IMR-90 (cell line): ENCODE measurements around the gene TUB. TPM values are rescaled to one million over a fixed set of nuclear protein-coding genes. Genes with fewer than 3 reads are reported as not detected.

Experiments used
- ATAC-seq: fragments of 200-7000 bp; cut with Tn5 transposase; 2 replicates; pipeline ENCODE4 v1.9.1; 2020; ENCODE audit warnings: low read depth, mild to moderate bottlenecking, moderate library complexity
- BruUV-seq: library from RNA; stranded (reverse); fragments of 400-500 nt; replicated peaks from 2 replicates; lab custom pipeline; 2021; lab: Mats Ljungman, UMichigan
- CTCF ChIA-PET: fragments of 300-600 bp; formaldehyde crosslinking; extraction: SDS; loops from one replicate; lab custom pipeline; 2021; ENCODE audit warnings: antibody characterized with exemption; lab: Yijun Ruan, JAX
- POLR2A ChIA-PET: fragments of 300-600 bp; sonication (Branson Sonifier 250); formaldehyde crosslinking; loops from one replicate; lab custom pipeline; 2022; ENCODE audit warnings: antibody characterized with exemption; ENCODE audit not compliant: unreplicated experiment; lab: Charles Lee
- DNase-seq: peaks from one replicate; pipeline ENCODE4 v3.0.0; 2013
- H2AFZ ChIP-seq: replicated peaks from 2 replicates; pipeline ENCODE3; 2013; ENCODE audit warnings: low read length, mild to moderate bottlenecking; ENCODE audit not compliant: poor library complexity
- H2AK5ac ChIP-seq: 2 replicates; pipeline ENCODE4 v1.6.1; 2013; ENCODE audit warnings: low read depth, low read length, inconsistent platforms
- H2AK9ac ChIP-seq: replicated peaks from 2 replicates; pipeline ENCODE3; 2013; ENCODE audit warnings: mild to moderate bottlenecking, low read depth, low read length, moderate library complexity; ENCODE audit not compliant: poor library complexity
- H2BK120ac ChIP-seq: 2 replicates; pipeline ENCODE4 v1.6.1; 2013; ENCODE audit warnings: low read depth, low read length, inconsistent platforms
- H2BK15ac ChIP-seq: 3 replicates; pipeline ENCODE4 v1.6.1; 2013; ENCODE audit warnings: low read depth, low read length, inconsistent platforms
- H2BK20ac ChIP-seq: 2 replicates; pipeline ENCODE4 v1.6.1; 2013; ENCODE audit warnings: low read depth, mild to moderate bottlenecking, inconsistent platforms, low read length, moderate library complexity
- H2BK5ac ChIP-seq: 2 replicates; pipeline ENCODE4 v1.6.1; 2013; ENCODE audit warnings: mild to moderate bottlenecking, low read depth, low read length, inconsistent platforms; ENCODE audit not compliant: poor library complexity, severe bottlenecking
- H3K14ac ChIP-seq: replicated peaks from 2 replicates; pipeline ENCODE4 v1.6.1; 2013; ENCODE audit warnings: low read depth, low read length, inconsistent platforms
- H3K18ac ChIP-seq: 2 replicates; pipeline ENCODE4 v1.6.1; 2013; ENCODE audit warnings: low read depth, low read length, control low read depth
- H3K23ac ChIP-seq: 2 replicates; pipeline ENCODE4 v1.6.1; 2013; ENCODE audit warnings: low read depth, low read length, inconsistent platforms
- H3K27ac ChIP-seq: 2 replicates; pipeline ENCODE4 v1.5.1; 2013; ENCODE audit warnings: mild to moderate bottlenecking, control low read depth, low read length; ENCODE audit not compliant: insufficient read depth
- H3K27me3 ChIP-seq: 2 replicates; pipeline ENCODE4 v1.6.1; 2013; ENCODE audit warnings: low read length; ENCODE audit not compliant: control insufficient read depth, insufficient read depth
- H3K36me3 ChIP-seq: 2 replicates; pipeline ENCODE4 v1.6.1; 2013; ENCODE audit warnings: low read length, mixed read lengths; ENCODE audit not compliant: control insufficient read depth, insufficient read depth
- H3K4ac ChIP-seq: 2 replicates; pipeline ENCODE4 v1.6.1; 2013; ENCODE audit warnings: low read depth, low read length, inconsistent platforms
- H3K4me1 ChIP-seq: 2 replicates; pipeline ENCODE4 v1.6.1; 2013; ENCODE audit warnings: low read length, mixed read lengths; ENCODE audit not compliant: control insufficient read depth, insufficient read depth
- H3K4me2 ChIP-seq: 2 replicates; pipeline ENCODE4 v1.6.1; 2013; ENCODE audit warnings: low read depth, mild to moderate bottlenecking, control low read depth, low read length, moderate library complexity
- H3K4me3 ChIP-seq: 2 replicates; pipeline ENCODE4 v1.5.1; 2013; ENCODE audit warnings: low read depth, mild to moderate bottlenecking, control low read depth, low read length, moderate library complexity; ENCODE audit not compliant: insufficient read depth
- H3K56ac ChIP-seq: 2 replicates; pipeline ENCODE4 v1.6.1; 2013; ENCODE audit warnings: low read length, inconsistent platforms; ENCODE audit not compliant: insufficient read depth; ENCODE audit errors: extremely low read depth
- H3K79me1 ChIP-seq, 2 experiments: 2 replicates each; pipeline ENCODE4 v1.6.1; 2013; ENCODE audit warnings: low read length in 2 of 2, inconsistent platforms in 1 of 2, low read depth in 1 of 2
- H3K9ac ChIP-seq: 2 replicates; pipeline ENCODE4 v1.6.1; 2013; ENCODE audit warnings: low read depth, low read length, control low read depth
- H3K9me1 ChIP-seq: 2 replicates; pipeline ENCODE4 v1.6.1; 2013; ENCODE audit warnings: low read length, inconsistent platforms; ENCODE audit not compliant: insufficient read depth
- H3K9me3 ChIP-seq: 2 replicates; pipeline ENCODE4 v1.6.1; 2013; ENCODE audit warnings: low read length; ENCODE audit not compliant: control insufficient read depth, insufficient read depth
- H4K20me1 ChIP-seq: 2 replicates; pipeline ENCODE4 v1.6.1; 2013; ENCODE audit warnings: low read length, inconsistent platforms; ENCODE audit not compliant: insufficient read depth
- H4K5ac ChIP-seq: 2 replicates; pipeline ENCODE4 v1.6.1; 2013; ENCODE audit warnings: mild to moderate bottlenecking, low read depth, low read length, control low read depth
- H4K8ac ChIP-seq, 2 experiments: 2 replicates each; pipeline ENCODE4 v1.6.1; 2013; ENCODE audit warnings: low read depth in 2 of 2, low read length in 2 of 2, control low read depth in 1 of 2, inconsistent platforms in 1 of 2
- H4K91ac ChIP-seq: 2 replicates; pipeline ENCODE4 v1.6.1; 2013; ENCODE audit warnings: low read depth, low read length, inconsistent platforms; ENCODE audit not compliant: insufficient read depth
- BHLHE40 ChIP-seq: fragments of 150-350 bp; IDR thresholded peaks from 2 replicates; pipeline ENCODE4 v1.6.1; 2016; ENCODE audit warnings: mild to moderate bottlenecking, low read depth, low read length
- CEBPB ChIP-seq: IDR thresholded peaks from 2 replicates; pipeline ENCODE4 v1.6.1; 2012; ENCODE audit warnings: low read depth, low read length, improper control_type of control experiment
- CHD1 ChIP-seq: IDR thresholded peaks from 2 replicates; pipeline ENCODE4 v1.6.1; 2012; ENCODE audit warnings: low read depth, low read length, improper control_type of control experiment
- MAFK ChIP-seq: IDR thresholded peaks from 2 replicates; pipeline ENCODE4 v1.6.1; 2012; ENCODE audit warnings: low read depth, low read length, improper control_type of control experiment
- MAZ ChIP-seq: IDR thresholded peaks from 2 replicates; pipeline ENCODE4 v1.6.1; 2012; ENCODE audit warnings: low read depth, mild to moderate bottlenecking, low read length, improper control_type of control experiment, moderate library complexity, borderline replicate concordance
- MXI1 ChIP-seq: IDR thresholded peaks from 2 replicates; pipeline ENCODE4 v1.6.1; 2012; ENCODE audit warnings: low read depth, mild to moderate bottlenecking, low read length, moderate library complexity, borderline replicate concordance
- NFE2L2 ChIP-seq: fragments of 150-350 bp; IDR thresholded peaks from 2 replicates; pipeline ENCODE4 v1.6.1; 2016; ENCODE audit warnings: low read depth, mild to moderate bottlenecking, low read length
- RAD21 ChIP-seq: IDR thresholded peaks from 2 replicates; pipeline ENCODE4 v1.6.1; 2012; ENCODE audit warnings: low read length, improper control_type of control experiment
- RCOR1 ChIP-seq: IDR thresholded peaks from 2 replicates; pipeline ENCODE4 v1.6.1; 2012; ENCODE audit warnings: mild to moderate bottlenecking, low read length, improper control_type of control experiment; ENCODE audit not compliant: insufficient replicate concordance
- RFX5 ChIP-seq: IDR thresholded peaks from 2 replicates; pipeline ENCODE4 v1.8.0; 2012; ENCODE audit warnings: low read depth, mild to moderate bottlenecking, low read length, moderate library complexity
- SMC3 ChIP-seq: fragments of 150-350 bp; IDR thresholded peaks from 2 replicates; pipeline ENCODE4 v1.6.1; 2016; ENCODE audit warnings: low read depth, mild to moderate bottlenecking, antibody characterized with exemption, low read length, moderate library complexity
- WGBS, 2 experiments: methylation state at CpG; one replicate each; pipeline versions ENCODE4 v1.1.5 to v1.1.7; 2013; ENCODE audit warnings: missing lambda C conversion rate in 2 of 2; ENCODE audit not compliant: insufficient read length in 1 of 2; ENCODE audit errors: extremely low coverage in 2 of 2; 5-methylcytosine and 5-hydroxymethylcytosine counted together
- dilution Hi-C: fragments of 300-500 bp; cut with HindIII; formaldehyde crosslinking; loops from one replicate; pipeline ENCODE4 v1.14.3; 2018; ENCODE audit warnings: low sequenced_read_pairs; ENCODE audit not compliant: unreplicated experiment
- in situ Hi-C: fragments of 300-500 bp; cut with MboI; formaldehyde crosslinking; loops from 3 replicates; pipeline ENCODE4 v1.14.3; 2019; ENCODE audit warnings: low sequenced_read_pairs, inconsistent platforms, mixed read lengths
- intact Hi-C: fragments of 100-400 bp; cut with micrococcal nuclease; formaldehyde crosslinking; loops from 2 replicates; pipeline ENCODE4 v1.10.0; 2022
- polyA plus RNA-seq, 3 experiments: library from polyadenylated mRNA; depleted of rRNA; stranded (reverse); fragments of >200 nt; gene quantifications; 2 replicates each; pipeline ENCODE4 v1.2.3, GENCODE V29; 2012; ENCODE audit warnings: low replicate concordance in 1 of 3
- total RNA-seq: library from RNA; depleted of rRNA; stranded (reverse); fragments of >200 nt; gene quantifications from 2 replicates; pipeline ENCODE4 v1.2.3, GENCODE V29; 2012
- TF ChIP-seq, protein P1 (sequence below): fragments of 150-350 bp; IDR thresholded peaks from 2 replicates; pipeline ENCODE4 v1.6.1; 2016; ENCODE audit warnings: low read depth, mild to moderate bottlenecking, low read length, moderate library complexity, borderline replicate concordance

TUB gene
- total and polyA plus RNA-seq, 2 of the 4 experiments (the other 2 are of a cell fraction): 11.8 to 12.9 TPM

DNA sequence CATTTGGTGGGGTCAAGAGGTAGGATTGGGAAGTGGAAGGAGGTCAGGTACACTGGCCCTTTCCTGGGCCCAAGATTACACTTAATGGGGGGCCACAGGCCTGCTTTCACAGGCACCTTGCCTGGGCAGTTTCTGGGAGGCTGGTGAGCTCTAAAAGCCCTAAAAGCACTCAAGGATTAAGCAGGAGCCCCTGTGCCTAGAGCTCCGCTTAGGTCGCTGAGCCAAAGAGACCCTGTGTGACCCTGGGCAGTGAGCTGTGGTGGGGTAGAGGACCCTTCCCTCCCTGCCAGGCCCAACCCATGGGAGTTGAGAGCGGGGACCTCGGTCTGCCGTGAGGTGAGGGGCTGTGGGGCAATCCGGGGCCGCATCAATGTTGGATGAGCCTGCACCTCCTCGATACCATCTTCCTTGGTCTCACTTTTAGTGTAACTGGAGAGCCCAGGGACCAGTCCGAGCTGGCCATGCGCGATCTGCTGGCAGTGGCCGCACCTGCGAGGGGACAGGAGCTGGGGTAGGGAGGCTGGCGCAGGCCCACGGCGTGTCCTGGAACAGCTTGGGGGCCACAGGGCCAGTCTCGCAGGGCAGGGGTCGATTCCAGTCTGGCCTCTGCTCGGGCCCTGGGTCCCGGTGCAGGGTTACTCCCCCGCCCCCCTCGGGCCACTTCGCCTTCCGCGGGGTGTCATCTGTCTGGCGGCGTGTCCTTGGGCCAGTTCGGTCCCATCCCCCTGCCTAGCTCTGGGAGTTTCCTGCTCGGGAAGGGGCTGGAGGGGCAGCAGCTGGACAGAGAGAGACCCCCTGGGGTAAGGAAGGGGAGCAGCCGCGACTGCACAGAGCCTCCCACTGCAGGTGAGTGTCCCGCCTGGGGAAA, 49.5 kb upstream of the TUB start:
- BruUV-seq: no TSS peak
- Histone ChIP-seq H3K23ac (no peak overlapping the region), H3K27me3 (no peaks in the 10 kb centered on the region; the same call in 1 of the 2 replicates), H3K4ac (no peak overlapping the region), H3K9me3 (no peaks in the 10 kb centered on the region), H3K4me1 (0 out of 2 replicates have a peak, but pooled peaks cover 1% of the 10 kb centered on the region), H2AK5ac (no peak overlapping the region), H2AK9ac (no peak overlapping the region), H3K9me1 (no peaks in the 10 kb centered on the region), H3K14ac (no peak overlapping the region), H3K79me1 (no peaks in the 10 kb centered on the region), H2BK5ac (no peak overlapping the region), H4K5ac (no peak overlapping the region), H3K18ac (no peak overlapping the region), H4K8ac (no peak overlapping the region), H3K56ac (no peak overlapping the region), H3K27ac (no peak overlapping the region), H2BK120ac (no peak overlapping the region), H3K4me3 (no peak overlapping the region), H3K9ac (no peak overlapping the region), H2BK20ac (no peak overlapping the region), H3K36me3 (no peaks in the 10 kb centered on the region), H2BK15ac (no peak overlapping the region), H2AFZ (no peak overlapping the region), H4K91ac (no peak overlapping the region), H3K4me2 (no peak overlapping the region), H4K20me1 (no peaks in the 10 kb centered on the region)
- intact Hi-C loops: no loop called here
- ATAC-seq: no peak
- dilution Hi-C loops: no loop called here
- CTCF ChIA-PET: no interaction called here
- no peak for DNase-seq
- in situ Hi-C loops: loop anchor here (10.0 kb wide), 1 partner anchor 63 kb away; no protein-coding TSS in a partner anchor
- TF ChIP-seq MAFK: no peak
- no peak for TF ChIP-seq NFE2L2
- TF ChIP-seq, protein P1, sequence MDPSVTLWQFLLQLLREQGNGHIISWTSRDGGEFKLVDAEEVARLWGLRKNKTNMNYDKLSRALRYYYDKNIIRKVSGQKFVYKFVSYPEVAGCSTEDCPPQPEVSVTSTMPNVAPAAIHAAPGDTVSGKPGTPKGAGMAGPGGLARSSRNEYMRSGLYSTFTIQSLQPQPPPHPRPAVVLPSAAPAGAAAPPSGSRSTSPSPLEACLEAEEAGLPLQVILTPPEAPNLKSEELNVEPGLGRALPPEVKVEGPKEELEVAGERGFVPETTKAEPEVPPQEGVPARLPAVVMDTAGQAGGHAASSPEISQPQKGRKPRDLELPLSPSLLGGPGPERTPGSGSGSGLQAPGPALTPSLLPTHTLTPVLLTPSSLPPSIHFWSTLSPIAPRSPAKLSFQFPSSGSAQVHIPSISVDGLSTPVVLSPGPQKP: no peak
- no peak for TF ChIP-seq SMC3
- no peak for TF ChIP-seq RCOR1
- no peak for TF ChIP-seq MAZ
- TF ChIP-seq CEBPB: no peak
- TF ChIP-seq RFX5: no peak
- TF ChIP-seq CHD1: no peak
- TF ChIP-seq RAD21: no peak
- no peak for TF ChIP-seq MXI1
- TF ChIP-seq BHLHE40: no peak
- WGBS, 2 experiments: 77% methylated on average over 11 of the region's 32 CpGs; no CpG with 5 or more reads in 1 of the 2 experiments
- POLR2A ChIA-PET: no interaction called here
